GM19438 (cell line): ENCODE data around the gene RGS6.

Experiments used
- ATAC-seq: cut with Tn5 transposase; IDR thresholded peaks from one replicate; pipeline ENCODE4 v1.9.1; 2021; ENCODE audit warnings: low read depth; ENCODE audit not compliant: unreplicated experiment

The RGS6 gene

GRCh38 chr14:72002731-72003130, 70.5 kb downstream of the RGS6 start:
- no peak for ATAC-seq

GRCh38 chr14:72008666-72009065, 76.4 kb downstream of the RGS6 start:
- ATAC-seq: no peak

GRCh38 chr14:72010474-72010873, 78.2 kb downstream of the RGS6 start:
- ATAC-seq: no peak

- ATAC-seq: no peak
Observed at GRCh38 chr14:72013721-72014345, 81.6 kb downstream of the RGS6 start.

GRCh38 chr14:72014486-72014885, 82.3 kb downstream of the RGS6 start:
- ATAC-seq: no peak

- no peak for ATAC-seq
Observed at GRCh38 chr14:72017290-72017689, 85.1 kb downstream of the RGS6 start.

GRCh38 chr14:72023128-72024042, 91.2 kb downstream of the RGS6 start:
- ATAC-seq: no peak

GRCh38 chr14:72024043-72024407, 91.8 kb downstream of the RGS6 start:
- no peak for ATAC-seq

- no peak for ATAC-seq
Observed at GRCh38 chr14:72024504-72024903, 92.3 kb downstream of the RGS6 start.

GRCh38 chr14:72026536-72026935, 94.3 kb downstream of the RGS6 start:
- no peak for ATAC-seq

- no peak for ATAC-seq
Observed at GRCh38 chr14:72027061-72027460, 94.8 kb downstream of the RGS6 start.

- no peak for ATAC-seq
Observed at GRCh38 chr14:72033365-72033764, 101.1 kb downstream of the RGS6 start.

GRCh38 chr14:72040528-72040927, 108.3 kb downstream of the RGS6 start:
- ATAC-seq: no peak

GRCh38 chr14:72045271-72045670, 113.0 kb downstream of the RGS6 start:
- no peak for ATAC-seq

- no peak for ATAC-seq
Observed at GRCh38 chr14:72045885-72046284, 113.7 kb downstream of the RGS6 start.

GRCh38 chr14:72049462-72049861, 117.2 kb downstream of the RGS6 start:
- ATAC-seq: no peak

- ATAC-seq: no peak
Observed at GRCh38 chr14:72052356-72052755, 120.1 kb downstream of the RGS6 start.

- no peak for ATAC-seq
Observed at GRCh38 chr14:72053651-72054050, 121.4 kb downstream of the RGS6 start.

GRCh38 chr14:72054911-72055310, 122.7 kb downstream of the RGS6 start:
- ATAC-seq: no peak

GRCh38 chr14:72057701-72058285, 125.6 kb downstream of the RGS6 start:
- ATAC-seq: no peak

GRCh38 chr14:72060460-72060859, 128.2 kb downstream of the RGS6 start:
- no peak for ATAC-seq

- no peak for ATAC-seq
Observed at GRCh38 chr14:72060917-72061316, 128.7 kb downstream of the RGS6 start.
